GM04504 (cell line): Measurements from ENCODE around the gene ROBO2.

Source experiments
- DNase-seq: peaks from one replicate; pipeline ENCODE4 v3.0.0-alpha.2; 2012; ENCODE audit warnings: low read depth

Gene ROBO2

DNA sequence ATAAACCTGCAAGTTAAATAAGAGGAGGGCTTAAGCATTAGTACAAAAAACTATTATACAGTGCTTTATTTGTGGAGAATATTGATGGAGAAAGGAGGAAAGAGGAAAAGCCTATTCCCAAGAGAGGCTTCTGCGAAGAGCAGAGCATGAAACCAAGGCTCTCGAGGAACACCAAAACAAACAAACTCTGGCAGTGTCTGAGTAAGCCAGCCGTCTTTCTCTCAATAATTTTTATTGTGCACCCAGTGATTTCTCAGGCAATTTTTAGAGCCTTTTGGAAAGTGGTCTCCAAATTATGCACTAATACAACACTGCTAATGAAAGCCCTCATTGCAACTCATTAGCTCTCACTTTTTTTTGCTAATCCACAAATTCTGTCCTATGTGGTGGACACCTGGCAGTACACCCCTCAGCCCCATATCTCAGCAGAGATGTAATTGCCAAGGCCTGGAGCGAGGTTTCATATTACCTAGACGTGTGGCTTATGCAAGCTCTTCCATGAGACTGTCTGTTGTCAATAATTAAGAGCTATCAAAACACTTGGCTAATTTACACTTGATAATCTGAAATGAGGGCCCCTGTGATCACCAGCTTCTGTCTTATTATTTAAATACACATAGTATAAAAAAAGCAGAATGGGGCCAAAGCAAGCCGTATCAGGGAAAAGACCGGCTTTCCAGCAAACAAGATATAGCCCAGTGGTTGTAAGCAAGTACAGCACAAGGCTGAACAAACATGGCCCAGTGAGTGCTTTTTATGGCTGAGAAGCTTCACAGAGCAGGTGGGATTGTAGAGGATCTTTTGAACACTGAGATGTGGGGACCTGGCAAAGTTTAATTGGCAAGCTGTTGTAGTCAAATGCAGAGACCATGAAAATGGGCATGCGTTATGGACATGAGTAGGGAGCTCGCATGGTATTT, 216.9 kb downstream of the ROBO2 start:
- no peak for DNase-seq

GRCh38 chr3:77259694-77260093, 219.8 kb downstream of the ROBO2 start:
- DNase-seq: no peak

DNA sequence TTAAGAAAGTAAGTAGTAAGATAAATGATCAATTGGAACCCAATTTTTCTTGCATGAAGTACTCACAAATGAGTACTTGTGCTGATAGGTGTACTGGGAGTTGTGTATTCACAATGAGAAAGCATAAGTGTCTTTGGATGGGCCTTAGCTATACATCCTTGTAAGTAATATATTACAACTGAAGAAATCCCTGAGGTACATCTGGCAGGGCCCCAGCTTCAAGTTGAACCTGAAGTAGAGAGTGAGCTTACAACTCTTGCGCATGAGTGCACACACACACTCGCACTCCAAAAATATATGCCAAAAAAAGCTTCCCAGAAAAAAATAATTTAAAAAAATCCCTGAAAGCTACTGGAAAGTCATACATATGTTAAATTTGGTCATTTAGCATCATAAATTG, 222.5 kb downstream of the ROBO2 start:
- no peak for DNase-seq

DNA sequence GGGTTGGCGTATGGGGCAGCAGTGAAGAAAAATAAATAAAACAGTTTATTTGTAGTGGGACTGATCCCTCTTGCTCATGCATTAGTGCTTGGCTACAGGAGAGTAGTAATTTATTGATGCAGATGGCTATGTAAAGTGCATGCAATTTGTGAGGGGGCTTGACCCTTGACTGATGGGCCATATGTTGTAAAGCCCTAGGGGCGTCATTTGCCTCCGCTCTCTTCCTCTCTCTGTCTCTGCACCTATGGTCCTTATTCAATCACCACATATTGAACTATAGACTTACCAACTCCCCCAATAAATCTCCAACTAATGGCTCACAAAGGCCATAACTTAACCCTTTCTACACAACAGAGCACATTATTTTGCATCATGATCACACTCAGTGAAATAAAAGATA, 227.7 kb downstream of the ROBO2 start:
- no peak for DNase-seq

GRCh38 chr3:77271306-77271705, 231.4 kb downstream of the ROBO2 start:
- DNase-seq: no peak

DNA sequence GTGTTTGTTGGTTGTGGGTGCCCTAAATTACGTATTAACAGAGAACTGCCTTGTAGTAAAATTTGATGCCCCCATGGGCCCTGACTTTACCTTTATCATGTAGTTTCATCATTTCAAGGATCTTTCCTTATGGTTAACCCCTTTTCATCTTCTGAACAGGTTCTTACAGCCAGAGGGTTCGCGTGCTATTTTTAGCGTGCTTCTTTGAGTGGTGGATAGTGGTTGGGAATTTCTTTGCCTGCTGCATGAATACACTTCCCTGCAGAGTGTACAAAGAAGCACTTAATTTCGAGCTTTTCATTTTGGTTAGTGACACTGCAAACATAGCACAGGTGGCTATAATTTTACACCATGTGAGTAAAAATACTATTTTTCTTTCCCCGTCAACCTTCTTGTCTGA, 231.8 kb downstream of the ROBO2 start:
- no peak for DNase-seq

- no peak for DNase-seq
Measured at GRCh38 chr3:77279276-77279675, 239.4 kb downstream of the ROBO2 start.

DNA sequence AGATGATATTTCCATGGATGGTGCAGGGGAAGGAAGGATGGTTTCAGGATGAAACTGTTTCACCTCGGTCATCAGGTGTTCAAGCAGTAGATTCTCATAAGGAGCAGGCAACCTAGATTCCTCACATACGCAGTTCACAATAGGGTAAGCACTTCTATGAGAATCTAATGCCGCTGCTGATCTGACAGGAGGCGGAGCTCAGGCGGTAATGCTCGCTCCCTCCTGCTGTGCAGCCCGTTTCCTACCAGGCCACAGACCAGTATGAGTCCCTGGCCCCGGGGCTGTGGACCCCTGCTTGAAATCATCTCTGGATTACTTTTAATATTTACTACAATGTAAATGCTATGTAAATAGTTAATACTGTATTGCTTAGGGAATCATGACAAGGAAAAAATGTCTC, 241.8 kb downstream of the ROBO2 start:
- DNase-seq: no peak

DNA sequence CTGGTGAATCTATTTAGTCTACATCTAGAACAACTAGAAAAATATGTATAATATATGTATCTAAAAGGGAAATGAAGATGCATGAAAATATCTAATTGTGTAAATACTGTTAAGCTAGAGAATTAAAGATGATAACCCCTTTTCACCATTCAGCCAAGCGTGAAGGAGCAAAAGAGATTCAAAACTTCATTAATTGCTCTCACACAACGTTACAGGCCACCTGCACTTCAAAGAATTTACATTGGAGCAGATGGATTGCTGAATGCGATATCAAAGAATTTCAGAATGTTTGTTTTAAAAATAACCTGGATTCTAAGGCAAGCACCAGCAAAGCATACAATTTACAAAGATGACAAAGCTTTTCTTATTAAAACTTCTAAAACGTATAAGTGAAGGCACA, 243.2 kb downstream of the ROBO2 start:
- DNase-seq: no peak

GRCh38 chr3:77288348-77288747, 248.4 kb downstream of the ROBO2 start:
- no peak for DNase-seq

DNA sequence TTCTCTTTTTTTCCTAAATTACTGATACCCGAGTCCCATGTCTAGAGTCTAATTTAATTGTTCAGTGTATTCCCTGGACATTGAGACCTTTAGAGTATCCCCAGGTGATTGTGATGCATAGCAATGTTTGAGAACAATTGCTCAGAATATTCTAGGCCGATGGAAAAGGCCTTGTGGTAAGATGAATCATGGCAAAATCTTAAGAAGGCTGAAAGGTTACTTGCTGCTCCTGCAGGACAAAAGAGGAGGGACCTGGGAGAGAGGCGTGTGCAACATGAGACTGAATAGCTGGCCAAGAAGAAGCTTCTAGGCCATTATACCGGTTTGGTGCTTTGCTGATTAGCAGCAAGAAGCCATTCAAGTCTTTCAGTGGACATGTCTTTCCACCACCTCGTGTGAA, 256.6 kb downstream of the ROBO2 start:
- no peak for DNase-seq

DNA sequence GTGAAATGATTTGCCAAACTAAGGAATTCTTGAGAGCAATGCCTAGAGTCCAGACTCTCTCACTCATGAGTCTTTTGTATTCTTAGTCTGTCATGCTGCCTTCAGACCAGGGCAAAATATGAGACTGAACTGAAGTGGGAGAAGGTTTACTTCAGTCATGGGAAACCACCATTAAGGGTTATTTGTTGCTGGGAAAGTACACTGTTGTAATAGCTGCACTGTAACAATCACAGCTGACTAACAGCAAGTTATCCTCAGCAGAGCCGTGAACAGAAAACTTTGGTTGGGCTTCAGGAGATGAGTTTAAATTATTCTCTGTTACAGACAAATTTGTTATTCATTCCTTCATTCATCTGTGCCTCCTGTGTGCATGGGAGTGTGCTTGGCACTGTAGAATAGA, 258.5 kb downstream of the ROBO2 start:
- no peak for DNase-seq

GRCh38 chr3:77303955-77304699, 264.2 kb downstream of the ROBO2 start:
- no peak for DNase-seq

DNA sequence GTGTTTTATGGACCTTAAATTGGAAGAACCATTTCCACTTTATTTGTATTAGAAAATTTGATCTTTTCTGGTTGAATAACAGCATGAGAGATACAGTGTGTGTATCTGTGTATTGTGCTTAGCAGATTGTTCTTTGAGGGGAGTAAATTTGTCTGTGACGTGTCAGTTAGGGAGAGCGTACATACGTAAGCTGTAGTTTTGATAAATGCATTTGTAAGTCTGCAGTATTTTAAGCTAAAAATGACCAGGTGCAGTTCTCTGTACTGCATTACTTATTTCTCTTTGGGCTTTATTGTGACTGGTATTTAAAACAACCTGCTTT, 264.8 kb downstream of the ROBO2 start:
- no peak for DNase-seq

GRCh38 chr3:77309460-77309859, 269.6 kb downstream of the ROBO2 start:
- DNase-seq: no peak

- no peak for DNase-seq
Measured at GRCh38 chr3:77313843-77314242, 273.9 kb downstream of the ROBO2 start.

- no peak for DNase-seq
Measured at GRCh38 chr3:77319711-77320110, 279.8 kb downstream of the ROBO2 start.

- DNase-seq: no peak
Measured at GRCh38 chr3:77320514-77320913, 280.6 kb downstream of the ROBO2 start.

GRCh38 chr3:77321646-77322045, 281.7 kb downstream of the ROBO2 start:
- no peak for DNase-seq

- DNase-seq: no peak
Measured at GRCh38 chr3:77323626-77324025, 283.7 kb downstream of the ROBO2 start.

DNA sequence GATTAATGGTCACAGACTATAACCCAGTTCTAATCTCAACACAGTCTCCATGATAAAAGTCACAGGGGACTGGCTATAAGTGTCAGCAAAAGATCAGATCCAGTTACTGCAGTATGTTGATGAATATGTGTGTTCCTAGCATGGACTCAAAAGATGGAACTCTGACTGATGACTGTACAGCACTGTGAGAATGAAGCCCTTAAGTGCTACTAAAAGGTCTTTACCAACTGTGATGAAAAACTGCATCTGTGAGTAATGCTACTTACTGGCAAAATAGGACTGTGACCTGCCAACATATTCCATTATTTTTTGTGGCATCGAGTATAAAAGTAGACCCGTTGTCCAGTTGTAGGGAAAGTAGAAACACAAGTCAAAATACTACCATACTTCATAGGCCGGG, 284.2 kb downstream of the ROBO2 start:
- DNase-seq: no peak

- DNase-seq: no peak
Measured at GRCh38 chr3:77325280-77325679, 285.4 kb downstream of the ROBO2 start.

GRCh38 chr3:77325702-77326101, 285.8 kb downstream of the ROBO2 start:
- no peak for DNase-seq

- DNase-seq: no peak
Measured at GRCh38 chr3:77326586-77326985, 286.7 kb downstream of the ROBO2 start.
